Epidermal melanocyte (primary cell): ENCODE results near the gene OGFRL1.

Experiments
- DNase-seq: peaks from one replicate; pipeline ENCODE4 v3.0.0; 2011; ENCODE audit warnings: low spot score; ENCODE audit not compliant: insufficient read length

Gene OGFRL1

DNA sequence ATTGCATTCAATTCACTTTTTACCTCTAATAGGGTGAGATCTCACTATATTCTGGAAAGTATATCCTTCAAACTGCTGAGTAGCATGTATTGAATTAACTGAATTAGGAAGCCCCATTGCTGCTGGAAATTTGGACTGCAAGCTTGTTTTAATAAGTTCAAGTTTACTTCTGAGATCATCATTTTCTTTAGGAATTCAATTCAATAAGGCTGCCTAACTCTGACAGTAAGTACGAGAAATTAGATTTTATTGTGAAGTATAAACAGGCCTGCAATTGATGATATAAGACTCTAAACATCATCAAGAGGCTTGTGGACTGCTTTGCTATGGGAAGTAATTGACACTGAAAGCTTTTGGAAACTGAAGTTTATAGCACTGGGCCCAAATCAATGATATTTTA, 44.4 kb downstream of the OGFRL1 start:
- DNase-seq: no peak

DNA sequence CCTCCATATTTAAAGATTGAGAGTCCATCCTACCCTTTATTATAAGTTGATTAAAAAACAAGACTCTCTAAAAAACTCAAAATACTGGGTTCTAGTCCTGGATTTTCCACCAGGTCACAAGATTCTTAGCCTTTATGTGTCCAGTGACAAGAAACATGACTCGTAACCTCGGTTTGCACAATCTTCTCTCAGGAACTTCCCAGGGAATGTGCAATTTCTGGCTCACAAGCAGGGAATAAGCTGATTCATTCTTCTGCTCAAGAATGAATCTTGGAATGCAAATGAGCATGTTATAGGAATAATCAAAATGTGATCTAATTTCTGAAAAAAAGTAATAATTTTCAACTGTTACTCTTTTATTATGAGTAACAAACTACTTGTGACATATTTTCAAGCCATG, 45.1 kb downstream of the OGFRL1 start:
- no peak for DNase-seq

DNA sequence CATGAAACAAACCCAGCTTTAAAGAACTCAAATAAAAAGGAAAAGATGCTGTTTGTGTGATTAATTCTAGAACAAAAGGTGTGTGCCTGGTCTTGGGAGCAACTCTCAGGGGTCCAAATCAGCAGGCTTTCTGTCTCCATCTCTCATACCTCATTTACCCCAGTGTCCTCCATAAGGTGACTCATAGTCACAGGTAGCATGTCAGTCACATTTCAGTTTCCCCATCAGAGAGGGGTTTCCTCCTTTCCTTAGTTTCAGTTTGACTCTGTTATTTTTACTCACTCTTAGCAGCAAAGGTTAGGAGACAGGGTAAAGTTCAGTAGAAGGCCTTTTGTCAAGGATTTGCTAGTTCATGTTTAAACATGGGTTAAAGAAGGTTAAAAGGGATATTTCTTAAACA, 46.2 kb downstream of the OGFRL1 start:
- DNase-seq: no peak

DNA sequence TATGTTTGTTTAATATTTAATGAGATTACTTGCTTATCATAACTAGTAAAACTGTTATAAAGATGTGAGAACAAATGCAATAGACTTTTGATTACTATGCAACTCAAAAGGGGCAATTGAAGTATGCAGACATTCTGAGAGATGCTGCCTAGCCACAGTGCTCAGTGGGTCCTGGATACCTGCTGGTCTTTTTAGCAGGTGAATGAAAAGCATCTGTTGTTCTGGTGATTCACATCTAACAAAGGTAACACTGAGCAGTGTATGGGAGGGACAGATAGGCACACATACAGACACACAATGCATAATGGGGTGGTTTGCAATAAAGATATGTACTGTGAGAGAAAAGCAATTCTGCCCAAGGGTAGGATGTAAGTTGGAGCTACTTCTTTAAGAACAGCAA, 46.9 kb downstream of the OGFRL1 start:
- no peak for DNase-seq

DNA sequence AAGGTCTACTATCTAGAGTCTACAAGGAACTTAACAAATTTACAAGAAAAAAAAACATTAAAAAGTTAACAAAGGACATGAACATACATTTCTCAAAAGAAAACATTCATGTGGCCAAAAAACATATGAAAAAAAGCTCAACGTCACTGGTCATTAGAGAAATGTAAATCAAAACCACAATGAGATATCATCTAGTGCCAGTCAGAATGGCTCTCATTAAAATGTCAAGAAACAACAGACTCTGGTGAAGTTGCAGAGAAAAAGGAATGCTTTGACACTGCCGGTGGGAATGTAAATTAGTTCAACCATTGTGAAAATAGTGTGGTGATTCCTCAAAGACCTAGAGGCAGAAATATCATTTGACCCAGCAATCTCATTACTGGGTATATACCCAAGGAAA, 48.3 kb downstream of the OGFRL1 start:
- no peak for DNase-seq

DNA sequence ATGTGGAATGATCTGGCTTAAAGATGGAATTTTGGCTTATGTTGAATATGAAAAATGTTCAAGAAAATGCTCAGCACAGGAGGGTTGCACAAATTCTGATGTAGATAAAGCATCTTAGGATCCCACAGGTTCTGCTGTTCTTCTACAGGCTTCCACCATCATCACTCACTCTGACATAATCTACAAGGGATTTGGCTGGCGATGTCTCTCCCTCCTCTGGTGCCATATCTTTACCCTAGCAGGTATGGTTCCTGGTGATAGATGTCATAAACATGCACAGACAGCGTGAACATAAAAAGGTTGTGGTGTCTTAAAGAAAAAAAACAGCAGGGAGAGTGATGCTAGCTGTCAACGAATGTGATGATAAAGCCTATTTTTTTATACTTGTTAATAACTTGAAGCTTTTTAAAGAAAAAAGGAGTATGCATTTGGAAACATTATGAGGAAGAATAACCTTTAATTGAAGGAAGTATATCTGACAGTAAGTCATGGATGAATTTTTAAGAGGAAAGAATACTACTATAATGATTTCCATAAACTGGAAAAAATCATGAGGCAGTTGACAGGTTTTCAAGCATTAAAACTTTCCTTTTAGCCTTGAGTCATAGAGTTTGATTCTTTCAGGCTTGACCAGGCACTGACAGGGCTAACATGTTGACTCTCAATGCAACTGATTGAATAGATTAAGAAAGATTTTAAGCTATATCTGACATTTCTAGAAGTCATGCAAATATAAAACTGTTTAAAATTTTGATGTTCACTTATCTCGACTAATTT, 50.1 kb downstream of the OGFRL1 start:
- no peak for DNase-seq

DNA sequence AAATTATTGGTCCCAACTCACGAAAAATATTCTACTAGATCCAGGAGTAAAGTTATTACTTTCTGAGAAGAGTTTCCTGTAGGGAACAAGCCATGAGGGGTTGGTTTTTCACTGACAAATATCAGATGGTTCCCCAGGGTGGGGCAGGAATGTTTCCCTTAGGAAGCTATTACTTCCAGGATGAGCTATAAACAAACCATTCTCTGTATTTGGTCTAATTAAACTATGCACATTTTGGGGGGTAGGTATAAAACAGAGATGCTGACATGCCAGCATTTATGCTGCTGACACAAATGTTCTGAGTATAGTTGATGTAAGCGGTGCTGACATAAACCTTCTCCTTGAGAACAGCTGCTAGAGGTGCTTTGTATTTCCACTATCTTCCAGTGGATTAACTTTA, 54.2 kb downstream of the OGFRL1 start:
- no peak for DNase-seq

DNA sequence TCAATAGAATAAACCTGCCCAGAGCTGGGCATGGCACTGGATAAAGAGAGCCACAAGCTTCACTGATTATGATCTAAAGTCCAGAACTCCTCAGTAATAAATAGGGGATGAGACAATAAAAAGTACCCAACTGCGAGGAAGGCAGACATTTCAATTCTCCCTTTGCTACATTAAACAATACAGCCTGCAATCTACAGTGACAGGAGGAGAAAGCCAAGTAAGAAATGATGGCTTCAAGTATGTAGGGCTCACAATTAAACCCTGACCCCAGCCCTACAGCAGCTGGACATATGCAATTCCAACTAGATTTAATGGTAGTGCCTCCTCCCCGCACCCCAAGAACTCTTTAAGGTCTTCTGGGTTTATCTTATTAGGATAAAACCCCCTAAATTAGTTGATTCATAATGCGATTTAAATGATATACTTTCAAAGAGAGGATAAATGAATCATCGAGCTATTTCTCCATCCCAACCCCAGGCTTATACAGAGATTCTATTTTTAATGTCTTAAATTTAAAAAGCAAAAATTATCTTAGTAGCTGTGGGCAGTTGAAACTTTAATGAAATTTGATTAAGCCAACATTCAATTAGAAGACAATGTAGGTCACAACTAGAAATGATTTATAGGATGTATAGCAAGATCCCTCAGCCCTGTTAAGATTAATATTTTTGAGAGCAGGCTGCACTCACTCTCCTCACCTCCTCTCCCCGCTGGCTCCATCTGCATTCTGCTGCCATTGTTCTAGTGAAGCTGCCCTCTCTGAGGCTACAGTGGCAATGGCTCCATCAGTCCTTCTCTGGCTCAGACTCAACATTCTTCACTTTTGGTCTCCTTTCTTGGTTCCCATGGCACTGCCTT, 57.1 kb downstream of the OGFRL1 start:
- no peak for DNase-seq

DNA sequence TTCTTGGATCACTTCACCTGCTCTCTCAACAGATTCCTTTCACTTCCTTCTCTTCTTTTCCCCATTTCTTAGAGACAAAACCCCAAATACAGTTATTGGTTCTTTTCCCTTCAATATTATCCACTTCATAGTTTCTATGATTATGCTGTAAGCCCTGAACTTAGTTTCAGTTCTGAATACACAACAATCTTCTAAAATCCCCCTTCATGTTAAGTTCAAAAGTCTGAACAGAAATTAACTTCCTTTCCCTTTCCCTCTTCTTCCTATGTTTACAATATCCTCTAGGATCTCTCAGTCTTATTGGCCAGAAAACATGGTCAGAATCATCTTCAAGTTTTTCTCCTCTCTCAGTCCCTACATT, 57.7 kb downstream of the OGFRL1 start:
- DNase-seq: no peak

DNA sequence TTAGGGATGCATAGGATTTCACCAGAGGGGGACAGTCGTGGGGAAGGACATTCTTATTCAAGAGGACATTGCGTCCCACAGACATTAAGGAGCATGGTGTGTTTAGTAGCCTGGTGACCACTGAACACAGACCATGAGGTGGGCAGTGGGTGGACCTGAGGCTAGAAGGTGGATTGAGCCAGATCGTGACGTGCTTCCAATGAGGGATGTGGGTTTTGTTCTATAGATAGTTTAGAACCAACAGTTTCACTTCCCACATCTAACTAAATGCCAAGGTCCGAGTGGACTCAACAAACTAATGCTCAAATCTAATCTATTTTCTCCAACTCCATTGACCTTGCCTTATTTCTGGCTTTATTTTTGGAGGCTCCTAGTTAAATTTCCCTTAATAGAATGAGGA, 58.5 kb downstream of the OGFRL1 start:
- DNase-seq: no peak

DNA sequence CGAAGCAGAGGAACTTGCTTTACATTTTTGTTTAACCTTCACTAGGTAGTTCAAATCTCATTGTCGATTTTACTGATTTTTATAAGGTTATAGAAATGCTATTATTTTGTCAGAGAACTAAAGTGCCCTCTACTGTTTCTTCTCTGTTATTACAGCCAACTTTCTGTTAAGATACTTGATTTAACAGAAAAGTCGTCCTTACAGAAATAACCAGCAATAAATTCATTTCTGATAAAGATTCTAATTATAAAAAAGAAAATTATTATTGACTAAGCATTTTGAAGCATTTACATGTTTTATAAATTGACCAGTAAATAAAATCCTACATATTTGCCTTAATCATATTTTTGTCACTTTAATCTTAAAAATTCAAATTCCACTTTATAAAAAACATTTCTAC, 60.8 kb downstream of the OGFRL1 start:
- DNase-seq: no peak

DNA sequence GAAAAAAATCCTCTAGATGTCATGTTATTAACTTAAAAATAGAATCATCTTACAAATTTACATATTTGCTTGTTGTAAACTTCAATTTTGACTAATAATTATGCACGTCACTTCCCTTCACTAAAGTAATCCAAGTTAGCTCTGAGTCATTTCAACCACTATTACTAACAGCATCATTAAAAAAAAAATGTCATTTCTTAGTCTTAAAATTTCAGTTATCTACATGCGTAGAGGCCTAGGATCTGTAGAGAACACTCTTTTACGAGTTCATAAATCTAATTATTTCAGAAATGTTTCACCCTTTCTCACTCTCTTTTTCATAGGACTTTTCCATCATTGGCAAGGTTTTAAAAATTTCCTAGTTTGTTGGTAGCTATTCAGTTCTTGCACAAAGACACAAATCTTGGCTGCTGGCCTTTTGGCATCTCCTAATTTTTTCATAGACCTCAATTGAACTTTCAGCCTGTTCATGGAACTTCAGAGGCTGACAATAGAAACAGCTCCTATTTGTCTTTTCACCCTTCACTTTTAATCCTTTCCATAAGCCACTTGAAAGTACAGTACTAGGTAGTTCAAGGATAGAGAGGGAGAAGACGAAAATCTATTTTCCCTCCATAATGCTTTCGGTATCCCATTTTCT, 61.5 kb downstream of the OGFRL1 start:
- DNase-seq: no peak

DNA sequence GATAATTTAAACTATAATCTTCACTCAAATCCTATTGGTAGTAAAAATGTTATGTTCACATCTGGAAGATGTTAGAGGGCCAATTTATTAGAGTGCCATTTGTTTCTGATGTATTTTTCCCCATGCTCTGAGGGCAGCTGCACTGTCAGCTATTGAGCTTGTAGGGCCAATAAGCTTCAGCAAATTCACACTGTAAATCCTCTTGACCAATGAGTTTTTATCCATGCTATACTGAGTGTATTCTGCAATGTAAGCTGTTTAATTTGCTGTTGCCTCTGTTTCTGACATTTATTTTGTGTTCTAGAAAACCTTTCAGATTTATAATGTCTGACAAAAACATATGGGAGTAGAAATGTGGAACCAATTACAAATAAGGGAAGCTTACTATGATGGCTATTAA, 62.6 kb downstream of the OGFRL1 start:
- no peak for DNase-seq
